Erythroblast (primary cell): Measurements from ENCODE around the gene PEX16.

Source experiments
- GATA1 ChIP-seq: IDR thresholded peaks from 2 replicates; pipeline ENCODE4 v1.6.1; 2011; ENCODE audit warnings: low read depth, mild to moderate bottlenecking, control low read depth, low read length, moderate library complexity
- POLR2A ChIP-seq: IDR thresholded peaks from 2 replicates; pipeline ENCODE4 v1.6.1; 2011; ENCODE audit warnings: mild to moderate bottlenecking, low read length

DNA sequence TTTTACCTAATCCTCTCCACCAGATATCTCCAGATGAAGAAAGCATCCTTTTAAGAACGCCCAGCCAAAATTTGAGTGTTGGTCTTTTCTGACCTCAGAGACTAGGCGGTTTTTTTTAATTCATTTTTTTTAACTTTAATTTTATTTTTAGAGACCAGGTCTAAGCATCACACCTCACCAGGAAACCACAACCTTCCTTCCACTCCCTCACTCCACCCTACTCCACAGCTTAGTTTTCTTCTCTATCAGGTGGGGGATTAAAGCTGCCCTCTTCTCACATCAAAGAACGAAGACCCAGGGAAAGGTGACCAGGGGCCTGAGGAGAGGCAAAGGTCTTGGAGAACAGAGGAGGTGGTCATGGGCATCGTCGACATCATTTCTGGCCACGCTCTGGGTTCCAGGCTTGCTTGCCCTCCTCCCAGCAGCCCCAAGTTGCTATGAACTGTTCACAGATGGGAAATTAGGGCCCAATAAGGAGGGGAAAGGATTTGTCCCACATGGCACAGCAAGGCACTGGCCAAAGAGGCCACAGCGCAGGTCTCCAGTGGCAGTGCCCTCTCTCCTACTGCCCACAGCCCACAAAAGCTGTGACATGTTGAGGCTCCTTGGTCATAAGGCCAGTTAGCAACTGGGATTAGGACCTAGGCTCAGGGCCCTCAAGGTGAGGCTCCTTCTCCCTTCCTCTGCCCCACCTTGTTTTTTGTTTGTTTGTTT is 1.4 kb upstream of the PEX16 start:
- TF ChIP-seq POLR2A: no peak
- TF ChIP-seq GATA1: no peak
